SH-SY5Y (cell line): Measurements from ENCODE around the gene MGAT4A.

Experiments used
- GATA2 ChIP-seq: IDR thresholded peaks from 2 replicates; pipeline ENCODE4 v1.6.1; 2011; ENCODE audit warnings: mild to moderate bottlenecking, low read depth, low read length
- GATA3 ChIP-seq: IDR thresholded peaks from 2 replicates; pipeline ENCODE4 v1.6.1; 2011; ENCODE audit warnings: low read depth, mild to moderate bottlenecking, low read length, moderate library complexity

DNA sequence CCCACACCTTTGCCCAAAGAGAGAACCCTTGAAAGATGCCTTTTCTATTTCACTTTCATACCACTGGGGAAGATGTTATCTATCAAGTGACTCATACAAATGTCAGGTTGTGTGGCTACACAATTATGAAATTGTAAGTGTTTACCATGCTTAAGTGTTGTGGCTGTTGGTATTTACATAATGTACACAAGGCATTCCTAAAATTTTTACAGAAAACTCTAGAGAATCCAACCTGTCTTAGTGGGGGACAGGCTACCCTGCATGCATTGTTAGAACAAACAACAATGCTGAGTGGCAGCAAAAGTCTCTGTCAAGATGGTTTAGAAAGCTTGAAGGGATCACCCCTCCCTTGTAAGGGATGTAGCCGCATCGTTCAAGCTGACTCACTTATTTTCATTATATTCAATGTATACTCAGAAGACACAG lies 5.5 kb upstream of the MGAT4A start:
- TF ChIP-seq GATA3 (no peak), GATA2 (no peak)
